ENCODE data around the gene QRICH2.
"Not testable (repeated sequence)": the region's sequence is repeated elsewhere in the genome, so short reads cannot be mapped to it uniquely, and the experiment has no call there.

QRICH2 gene

DNA sequence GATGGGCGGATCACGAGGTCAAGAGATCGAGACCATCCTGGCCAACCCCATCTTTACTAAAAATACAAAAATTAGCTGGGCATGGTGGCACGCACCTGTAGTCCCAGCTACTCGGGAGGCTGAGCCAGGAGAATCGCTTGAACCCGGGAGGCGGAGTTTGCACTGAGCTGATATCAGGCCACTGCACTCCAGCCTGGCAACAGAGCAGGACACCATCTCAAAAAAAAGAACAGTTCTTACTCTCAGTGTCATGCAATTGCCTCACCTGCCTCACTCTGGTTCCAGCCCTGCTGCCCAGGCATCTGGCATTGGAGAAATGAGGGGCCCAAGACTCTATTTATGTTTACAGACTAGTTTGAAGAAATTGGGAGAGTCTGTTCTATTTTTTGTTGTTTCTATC, 63.4 kb downstream of the QRICH2 start:
- not testable (repeated sequence) for DNase-seq

DNA sequence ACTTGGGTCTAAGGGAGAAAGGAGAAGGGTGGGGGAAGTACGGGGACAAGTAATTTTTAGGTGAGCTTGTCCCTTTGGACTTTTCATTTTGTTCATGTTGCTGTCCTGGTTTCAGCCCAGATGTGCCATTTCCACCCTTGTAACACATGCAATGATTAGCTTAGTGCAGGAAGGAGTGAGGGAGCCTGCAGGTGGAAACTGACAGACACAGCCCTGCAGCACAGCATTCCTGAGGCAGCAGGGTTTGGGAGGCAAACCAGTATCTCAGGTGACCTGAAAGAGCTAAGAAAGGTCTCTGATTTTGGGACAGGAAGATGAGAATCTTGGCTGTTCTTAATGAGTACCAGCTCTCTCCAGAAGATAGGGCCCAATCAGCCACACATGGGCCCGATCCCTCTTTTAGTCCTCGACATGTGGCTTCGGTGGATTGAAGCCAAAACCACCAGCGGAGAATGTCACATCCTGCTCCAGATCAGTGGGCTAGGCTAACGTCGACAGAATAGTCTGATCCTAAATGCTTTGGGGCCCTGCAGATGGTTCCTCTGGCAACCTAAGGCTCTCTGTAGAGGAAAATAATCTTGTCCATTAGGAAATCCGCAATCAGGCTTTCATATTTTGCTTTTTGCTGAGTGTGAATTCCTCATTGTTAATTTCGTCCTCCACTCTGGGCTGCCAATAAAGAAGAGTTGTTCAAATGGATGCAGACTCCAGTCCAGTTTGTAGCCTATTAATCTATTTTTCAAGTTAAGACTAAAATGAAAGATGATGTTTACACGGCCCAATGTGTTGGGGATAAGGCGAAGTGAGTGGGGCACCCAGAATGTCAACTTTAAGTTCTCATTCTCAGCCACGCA, 64.0 kb downstream of the QRICH2 start:
- no peak for DNase-seq

DNA sequence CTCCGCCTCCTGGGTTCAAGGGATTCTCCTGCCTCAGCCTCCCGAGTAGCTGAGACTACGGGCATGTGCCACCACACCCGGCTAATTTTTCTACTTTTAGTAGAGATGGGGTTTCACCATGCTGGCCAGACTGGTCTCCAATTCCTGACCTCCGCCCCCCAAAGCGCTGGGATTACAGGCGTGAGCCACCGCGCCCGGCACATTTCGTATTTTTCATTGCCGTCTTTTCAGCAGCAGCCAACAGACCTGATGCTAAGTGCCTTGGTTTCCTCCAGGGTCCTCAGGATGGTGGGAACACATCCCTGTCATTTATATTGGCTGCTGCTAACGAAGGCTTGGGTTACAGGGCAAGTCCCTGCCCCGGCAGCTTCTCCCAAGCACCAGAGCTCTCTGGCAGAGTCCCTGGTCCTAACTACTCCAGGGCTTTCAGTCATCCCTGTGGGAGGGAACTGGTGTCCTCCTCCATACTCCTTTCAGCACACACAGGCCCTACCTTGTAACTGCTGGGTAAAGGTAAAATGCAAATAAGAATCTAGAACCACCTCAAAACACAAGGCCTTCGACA, 66.3 kb downstream of the QRICH2 start:
- no peak for DNase-seq

DNA sequence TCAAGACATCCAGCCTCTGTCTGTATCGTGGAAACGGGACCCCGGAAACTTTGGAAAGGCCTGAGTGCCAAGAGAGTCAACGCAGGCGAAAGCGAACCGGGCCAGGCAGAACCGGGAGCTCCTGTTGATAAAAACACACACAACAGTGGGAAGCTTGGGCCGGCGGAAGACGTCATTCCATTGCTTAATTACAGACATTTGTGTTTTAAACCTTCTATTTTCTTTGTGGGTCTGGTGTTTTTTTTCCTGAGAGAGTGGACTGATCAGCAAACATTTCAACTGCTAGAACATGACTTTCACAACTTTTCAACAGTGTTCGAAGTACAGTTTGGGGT, 66.9 kb downstream of the QRICH2 start:
- no peak for DNase-seq

DNA sequence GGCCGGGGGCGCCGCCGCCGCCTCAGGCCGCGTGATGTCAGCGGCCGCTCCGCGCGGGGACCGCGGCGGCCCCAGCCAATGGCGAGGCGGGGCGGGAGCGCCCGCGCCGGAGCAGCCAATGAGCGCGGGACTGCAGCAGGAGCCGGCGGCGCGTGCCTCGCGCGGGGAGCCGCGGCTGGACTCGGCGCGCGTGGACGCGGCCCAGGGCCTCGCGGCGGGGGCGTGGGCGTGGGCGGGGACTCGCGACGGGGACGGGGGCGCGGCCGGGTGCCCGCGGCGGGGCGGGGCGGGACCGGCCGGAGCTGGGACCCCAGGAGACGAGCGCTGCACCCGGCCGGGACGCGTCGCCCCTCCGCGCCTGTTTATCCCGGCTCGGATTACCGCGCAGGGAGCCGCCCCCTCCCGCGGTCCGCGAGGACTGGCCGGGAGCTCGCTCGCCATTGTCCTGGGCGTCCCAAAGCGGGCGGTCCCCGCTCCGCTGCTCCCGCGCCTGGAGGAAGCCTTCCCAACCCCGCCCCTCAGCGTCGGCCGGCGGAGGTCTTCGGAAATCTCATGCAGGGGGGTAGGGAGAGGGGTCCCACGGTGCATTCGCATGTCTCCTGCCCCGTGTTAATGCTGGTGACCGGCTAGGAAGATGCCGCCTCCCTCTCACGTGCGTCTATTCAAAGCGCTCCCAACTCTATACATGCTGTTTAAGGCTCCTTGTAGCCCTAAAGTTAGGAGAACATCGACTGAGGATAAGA, 67.4 kb downstream of the QRICH2 start, which contains the start of gene RNF157:
Gene RNF157 (minus strand): TSS at position 33 of the 743 bp plus-strand sequence. CDS start 253 bp downstream, outside the sequence.
- peak; percentile 43 for DNase-seq

DNA sequence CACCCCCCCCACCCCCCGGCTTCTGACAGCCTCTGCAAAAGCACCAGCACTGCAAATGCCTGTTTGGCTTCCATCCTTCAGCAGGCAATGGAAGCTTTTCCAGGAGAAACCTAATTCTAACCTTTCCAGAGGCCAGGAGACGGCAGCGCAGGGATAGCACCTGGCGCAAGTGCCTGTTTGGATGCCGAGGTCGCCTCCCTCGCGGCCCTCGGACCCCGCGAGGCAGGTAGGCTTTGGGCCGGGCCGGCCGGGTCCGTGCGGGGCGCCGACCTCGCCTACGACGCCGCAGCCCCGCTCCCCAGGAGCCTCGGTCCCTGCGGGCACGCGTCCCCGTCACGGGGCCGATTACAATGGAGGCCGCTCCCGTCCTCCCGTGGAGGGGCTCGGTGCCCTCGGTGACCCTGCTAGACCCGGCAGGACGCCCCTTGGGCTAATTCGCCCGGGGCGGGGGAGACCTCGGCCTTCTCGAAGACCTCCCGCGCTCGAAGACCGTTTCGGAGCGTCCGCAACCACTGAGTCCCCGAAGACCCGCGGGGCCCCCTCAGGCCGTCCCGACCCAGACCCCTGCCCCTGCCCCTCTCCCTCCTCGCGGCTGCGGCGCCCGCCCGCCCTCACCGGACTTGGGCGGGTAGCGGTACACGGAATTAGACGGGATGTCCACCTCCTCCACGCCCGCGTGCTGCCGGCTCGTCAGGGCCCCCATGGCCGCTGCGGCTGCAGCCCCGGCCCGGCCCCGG, 68.4 kb downstream of the QRICH2 start:
- DNase-seq, result no peak

DNA sequence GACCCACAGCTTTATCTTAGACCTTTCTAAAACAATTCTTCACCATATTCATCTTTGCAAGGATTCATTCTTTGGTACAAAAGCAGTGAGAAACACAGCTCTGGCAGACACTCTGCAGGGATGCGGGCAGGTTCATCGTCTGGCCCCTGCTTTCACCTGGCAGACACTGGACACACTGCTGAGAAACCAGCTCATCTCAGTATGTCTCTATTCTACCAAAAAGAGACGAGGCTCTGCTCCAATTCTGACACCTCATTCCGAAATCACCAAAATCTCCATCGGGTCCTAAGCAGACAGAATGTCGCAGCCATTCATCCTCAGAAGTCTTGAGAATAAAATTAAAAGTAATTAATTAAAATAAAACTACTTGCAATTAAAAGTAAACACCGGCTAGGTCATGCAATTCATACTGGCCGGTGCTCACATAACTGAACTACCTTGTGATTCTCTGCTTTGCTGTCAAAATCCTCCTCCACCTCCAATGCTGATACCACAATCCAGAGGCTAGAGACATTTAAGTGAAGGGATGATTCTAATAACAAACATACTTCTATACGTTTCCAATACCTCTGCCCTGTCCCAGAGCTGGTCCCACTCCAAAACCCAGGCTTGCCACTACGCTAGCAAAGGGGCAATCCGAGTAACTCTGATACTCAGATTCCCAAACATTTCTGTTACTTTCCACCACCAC, 69.1 kb downstream of the QRICH2 start:
- no peak for DNase-seq

DNA sequence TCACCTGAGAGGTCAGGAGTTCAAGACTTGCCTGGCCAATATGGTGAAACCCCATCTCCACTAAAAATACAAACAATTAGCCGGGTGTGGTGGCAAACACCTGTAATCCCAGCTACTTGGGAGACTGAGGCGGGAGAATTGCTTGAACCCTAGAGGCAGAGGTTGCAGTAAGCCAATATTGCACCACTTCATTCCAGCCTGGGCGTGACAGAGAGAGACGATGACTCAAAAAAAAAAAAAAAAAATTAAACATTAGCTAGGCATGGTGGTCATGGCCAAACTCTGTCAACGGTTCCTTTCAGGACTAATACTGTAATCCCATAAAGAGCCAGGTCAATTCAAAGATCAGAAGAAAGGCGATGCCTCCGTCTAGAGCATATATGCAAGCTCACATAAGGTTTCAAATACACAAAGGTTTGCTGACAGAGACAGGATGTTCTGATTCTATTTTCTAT, 70.2 kb downstream of the QRICH2 start:
- DNase-seq, result peak; percentile 26

DNA sequence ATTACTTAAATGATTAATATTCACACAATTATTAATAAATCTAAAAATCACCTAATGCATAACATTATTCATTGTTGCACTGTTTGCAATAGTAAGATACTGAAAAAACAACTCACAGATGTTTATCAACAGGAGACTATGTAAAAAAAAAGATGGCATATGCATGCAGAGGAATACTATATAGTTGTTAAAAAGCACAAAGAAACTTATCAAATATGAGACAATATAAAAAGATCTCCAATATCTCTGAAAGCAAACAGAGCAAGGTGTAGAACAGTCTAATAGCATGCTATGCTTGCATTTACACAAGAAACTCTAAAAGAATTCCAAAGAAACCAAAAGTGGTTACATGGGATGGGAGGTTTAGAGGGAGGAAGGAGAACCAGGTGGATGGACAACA, 71.5 kb downstream of the QRICH2 start:
- no peak for DNase-seq

DNA sequence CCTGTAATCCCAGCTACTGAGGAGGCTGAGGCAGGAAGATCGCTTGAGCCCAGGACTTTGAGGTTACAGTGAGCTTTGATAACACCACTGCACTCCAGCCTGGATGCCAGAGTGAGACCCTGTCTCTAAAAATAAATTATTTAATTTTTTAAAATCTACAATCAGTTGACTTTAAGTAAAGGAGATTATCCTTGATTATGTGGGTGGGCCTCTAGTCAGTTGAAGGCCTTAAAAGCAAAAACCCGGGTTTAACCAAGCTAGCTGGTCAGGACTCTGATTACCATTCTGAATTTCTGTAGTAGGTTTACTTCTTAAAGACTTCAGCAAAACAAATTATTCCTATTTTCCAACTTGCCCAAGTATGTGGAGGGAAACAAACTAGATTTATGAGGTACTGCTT, 72.2 kb downstream of the QRICH2 start:
- DNase-seq, result no peak

DNA sequence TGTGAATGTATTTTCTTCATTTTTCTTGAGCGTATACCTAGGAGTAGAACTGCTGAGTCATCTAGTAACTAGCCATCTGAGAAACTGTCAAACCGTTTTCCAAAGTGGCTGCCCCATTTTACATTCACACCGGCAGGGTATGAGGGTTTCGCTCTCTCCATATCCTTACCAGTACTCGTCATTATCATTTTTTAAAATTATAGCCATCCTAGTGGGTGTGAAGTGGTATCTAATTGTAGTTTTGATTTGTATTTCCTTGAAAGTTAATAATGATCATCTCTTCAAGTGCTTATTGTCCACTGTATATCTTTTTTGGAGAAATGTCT, 73.8 kb downstream of the QRICH2 start:
- DNase-seq, result no peak

DNA sequence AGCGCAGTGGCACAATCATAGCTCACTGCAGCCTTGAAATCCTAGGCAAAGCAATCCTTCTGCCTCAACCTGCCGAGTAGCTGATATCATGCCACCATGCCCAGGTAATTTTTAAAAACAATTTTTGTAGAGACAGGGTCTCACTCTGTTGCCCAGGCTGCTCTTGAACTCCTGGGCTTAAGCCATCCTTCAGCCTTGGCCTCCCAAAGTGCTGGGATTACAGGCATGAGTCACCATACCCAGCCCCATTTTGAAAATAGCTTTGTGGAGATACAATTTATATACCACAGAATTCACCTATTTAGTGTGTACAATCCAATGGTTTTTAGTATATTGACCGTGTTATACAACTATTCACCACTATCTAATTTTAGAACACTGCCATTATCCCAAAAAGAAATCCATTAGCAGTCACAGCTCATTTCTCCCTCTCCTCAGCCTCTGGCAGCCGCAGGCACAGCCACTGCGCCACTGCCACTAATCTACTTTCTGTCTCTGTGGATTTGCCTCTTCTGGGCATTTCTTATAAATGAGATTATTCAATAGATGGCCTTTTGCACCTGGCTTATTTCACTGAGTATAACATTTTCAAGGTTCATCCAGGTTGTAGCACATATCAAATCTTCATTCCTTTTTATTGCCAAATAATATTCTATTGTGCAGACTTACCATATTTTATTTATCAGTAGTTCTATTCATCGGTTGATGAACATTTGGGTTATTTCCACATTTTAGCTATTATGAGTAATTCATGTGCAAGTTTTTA, 74.3 kb downstream of the QRICH2 start:
- DNase-seq, result no peak

DNA sequence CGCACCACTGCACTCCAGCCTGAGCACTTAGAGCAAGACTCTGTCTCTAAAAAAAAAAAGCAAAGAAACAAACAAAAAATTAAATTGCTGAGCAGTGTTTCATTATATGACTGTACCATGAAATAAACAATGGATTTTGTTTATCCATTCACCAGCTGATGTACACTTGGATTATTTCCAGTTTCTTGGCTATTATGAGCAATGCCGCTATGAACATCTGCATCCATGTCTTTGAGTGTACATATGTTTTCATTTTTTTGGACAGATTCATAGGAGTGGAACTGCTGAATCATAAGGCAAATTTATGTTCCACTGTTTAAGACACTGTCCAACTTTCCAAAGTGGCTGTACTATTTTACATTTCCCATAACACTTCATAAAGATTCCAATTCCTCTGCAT, 75.7 kb downstream of the QRICH2 start:
- DNase-seq, result no peak

DNA sequence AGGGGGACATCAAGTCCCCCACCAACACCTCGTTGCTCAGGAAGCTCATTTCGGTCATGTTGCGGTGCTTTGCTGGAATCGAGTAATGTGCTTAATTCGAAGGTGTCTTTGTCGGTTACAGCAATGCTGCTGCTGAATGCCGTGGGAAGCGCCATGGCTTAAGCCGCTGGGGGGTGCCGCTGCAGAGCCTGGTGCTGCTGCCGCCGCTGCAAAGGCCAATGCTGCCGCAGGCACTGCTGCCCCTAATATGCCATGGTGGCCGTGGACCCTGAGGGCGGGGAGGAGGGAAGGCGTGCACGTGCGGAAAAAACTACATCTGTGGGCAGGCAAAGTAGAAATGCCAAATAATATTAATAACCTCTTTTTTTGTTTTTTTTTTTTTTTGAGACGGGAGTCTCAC, 81.3 kb downstream of the QRICH2 start:
- not testable (repeated sequence) for DNase-seq

DNA sequence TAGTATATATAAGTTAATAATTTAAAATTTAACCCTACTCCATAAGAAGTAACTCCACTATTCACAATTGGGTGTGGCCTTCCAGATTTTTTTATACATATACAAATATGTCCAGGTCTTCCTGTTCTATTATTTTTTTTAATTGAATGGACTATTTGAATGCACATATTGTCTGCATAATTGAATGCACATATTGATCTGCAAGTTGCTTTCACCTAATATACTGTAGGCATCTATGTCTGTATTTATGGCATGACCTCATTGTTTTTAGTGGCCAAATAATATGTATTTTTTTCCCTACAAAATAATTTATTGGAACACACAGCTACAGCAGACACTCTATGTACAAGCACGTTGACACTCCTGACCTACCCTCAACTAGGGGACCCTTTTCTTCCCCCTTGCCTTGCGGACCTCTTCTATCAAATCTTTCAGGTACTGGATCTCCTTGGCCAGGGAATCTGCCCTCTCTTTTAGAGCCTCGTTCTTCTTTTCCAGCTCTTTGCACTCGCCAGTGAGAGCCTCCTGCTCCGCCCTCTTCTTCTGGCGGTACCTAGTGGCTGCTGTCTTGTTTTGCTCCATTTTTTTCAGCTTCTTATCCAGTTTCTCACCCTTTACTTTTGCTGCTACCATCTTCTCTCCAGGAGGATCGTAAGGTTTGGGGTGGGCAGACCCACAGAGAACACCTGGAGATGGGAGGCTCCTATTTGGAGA, 82.5 kb downstream of the QRICH2 start:
- DNase-seq, result not testable (repeated sequence)

Measured in inflammatory macrophage treated with lipopolysaccharide for 4 hours (primary cell).